Tibial nerve (tissue), 4 donors: ENCODE results near the gene AMPD3. TPM values are rescaled to one million over a fixed set of nuclear protein-coding genes. Genes with fewer than 3 reads are reported as not detected.

Experiments used
- DNase-seq, 2 donors: peaks; one replicate each; pipeline ENCODE4 v3.0.0-alpha.2; 2019; ENCODE audit warnings: low spot score in 2 of 2
- H3K27ac ChIP-seq, 4 donors: fragments of 200-600 bp; sonication (generic) in 3 of 4; one replicate each; pipeline ENCODE4 v1.5.1; 2017 to 2019; ENCODE audit warnings: mild to moderate bottlenecking in 1 of 4
- H3K27me3 ChIP-seq, 2 donors: fragments of 200-600 bp; sonication (generic) in 1 of 2; one replicate each; pipeline versions ENCODE4 v1.5.1 to v1.6.0; 2017 to 2019
- H3K36me3 ChIP-seq, 3 donors: fragments of 200-600 bp; sonication (generic); one replicate each; pipeline ENCODE4 v1.5.1; 2018 to 2019
- H3K4me1 ChIP-seq, 4 donors: fragments of 200-600 bp; sonication (generic) in 3 of 4; one replicate each; pipeline ENCODE4 v1.5.1; 2017 to 2019
- H3K4me3 ChIP-seq, 4 donors: fragments of 200-600 bp; sonication (generic) in 3 of 4; one replicate each; pipeline ENCODE4 v1.5.1; 2017 to 2019; ENCODE audit warnings: mild to moderate bottlenecking in 1 of 4, moderate library complexity in 1 of 4
- H3K9me3 ChIP-seq, 4 donors: fragments of 200-600 bp; sonication (generic) in 3 of 4; one replicate each; pipeline ENCODE4 v1.5.1; 2017 to 2019
- EP300 ChIP-seq, 2 donors: sonication (generic); formaldehyde crosslinking; IDR thresholded peaks; one replicate each; pipeline ENCODE4 v1.6.1; 2017; ENCODE audit warnings: antibody characterized with exemption in 2 of 2, mild to moderate bottlenecking in 1 of 2
- POLR2A ChIP-seq, 2 donors: fragments of 450-650 bp; IDR thresholded peaks; one replicate each; pipeline ENCODE4 v1.6.1; 2017; ENCODE audit warnings: antibody characterized with exemption in 2 of 2, mild to moderate bottlenecking in 2 of 2, moderate library complexity in 2 of 2
- WGBS, 2 donors: methylation state at CpG; one replicate each; pipeline ENCODE4 v1.1.5; 2018; 5-methylcytosine and 5-hydroxymethylcytosine counted together
- total RNA-seq, 4 donors: library from RNA; depleted of rRNA; stranded (reverse); fragments of >200 nt; gene quantifications; one replicate each; pipeline ENCODE4 v1.1.0, GENCODE V29; 2016
- TF ChIP-seq, protein P1 (sequence below), 5 experiments: fragments of 200-600 bp in 3 of 5; fragments of 450-650 bp in 2 of 5; sonication (generic) in 3 of 5; IDR thresholded peaks; one replicate each; pipeline ENCODE4 v1.5.1; 2016 to 2019; ENCODE audit warnings: antibody characterized with exemption in 5 of 5, mild to moderate bottlenecking in 3 of 5, moderate library complexity in 2 of 5

The AMPD3 gene
- total RNA-seq, 4 donors from 2014 or later = 1.0 to 8.7 (median 3.7) TPM

DNA sequence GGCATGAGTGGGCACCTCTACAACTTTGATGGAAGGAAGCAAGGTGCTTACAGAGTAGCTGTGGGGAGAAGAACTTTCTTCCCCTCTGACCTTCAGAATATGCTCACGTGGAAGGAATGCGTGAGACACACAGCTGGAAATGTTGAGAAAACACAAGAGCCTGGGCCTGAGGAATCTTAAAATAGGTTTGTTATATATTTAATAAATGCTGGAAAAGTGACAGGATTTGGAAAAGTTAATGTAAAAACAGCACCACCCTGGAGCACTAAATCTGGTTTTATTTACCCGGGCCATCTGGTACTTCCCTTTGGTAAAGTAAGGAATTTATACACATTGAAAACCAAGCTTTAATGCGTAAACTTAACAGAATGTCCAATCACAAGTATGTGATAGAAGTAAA lies 14.0 kb upstream of the AMPD3 start:
- Histone ChIP-seq H3K36me3 (no peaks in the 10 kb centered on the region), H3K4me1 (no peaks in the 10 kb centered on the region), H3K27ac (no peak overlapping the region), H3K4me3 (no peak overlapping the region), H3K9me3 (no peaks in the 10 kb centered on the region), H3K27me3 (no peaks in the 10 kb centered on the region)
- WGBS, 2 donors = 87 to 88% methylated on average over 4 of the region's 4 CpGs
- no peak for DNase-seq
- TF ChIP-seq EP300 (IDR thresholded peaks at IDR 0.05) (no peak), POLR2A (IDR thresholded peaks at IDR 0.05) (no peak)
- TF ChIP-seq, protein P1, sequence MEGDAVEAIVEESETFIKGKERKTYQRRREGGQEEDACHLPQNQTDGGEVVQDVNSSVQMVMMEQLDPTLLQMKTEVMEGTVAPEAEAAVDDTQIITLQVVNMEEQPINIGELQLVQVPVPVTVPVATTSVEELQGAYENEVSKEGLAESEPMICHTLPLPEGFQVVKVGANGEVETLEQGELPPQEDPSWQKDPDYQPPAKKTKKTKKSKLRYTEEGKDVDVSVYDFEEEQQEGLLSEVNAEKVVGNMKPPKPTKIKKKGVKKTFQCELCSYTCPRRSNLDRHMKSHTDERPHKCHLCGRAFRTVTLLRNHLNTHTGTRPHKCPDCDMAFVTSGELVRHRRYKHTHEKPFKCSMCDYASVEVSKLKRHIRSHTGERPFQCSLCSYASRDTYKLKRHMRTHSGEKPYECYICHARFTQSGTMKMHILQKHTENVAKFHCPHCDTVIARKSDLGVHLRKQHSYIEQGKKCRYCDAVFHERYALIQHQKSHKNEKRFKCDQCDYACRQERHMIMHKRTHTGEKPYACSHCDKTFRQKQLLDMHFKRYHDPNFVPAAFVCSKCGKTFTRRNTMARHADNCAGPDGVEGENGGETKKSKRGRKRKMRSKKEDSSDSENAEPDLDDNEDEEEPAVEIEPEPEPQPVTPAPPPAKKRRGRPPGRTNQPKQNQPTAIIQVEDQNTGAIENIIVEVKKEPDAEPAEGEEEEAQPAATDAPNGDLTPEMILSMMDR (IDR thresholded peaks at IDR 0.05) = no peak

- TF ChIP-seq EP300 (IDR thresholded peaks at IDR 0.05) = no peak
- TF ChIP-seq POLR2A (IDR thresholded peaks at IDR 0.05) = no peak
- TF ChIP-seq, protein P1 (IDR thresholded peaks at IDR 0.05) = no peak
- Histone ChIP-seq H3K4me3 (no peak overlapping the region), H3K4me1 (no peaks in the 10 kb centered on the region), H3K27me3 (no peaks in the 10 kb centered on the region), H3K27ac (peak overlapping the region in 1 of 4 donors; percentile 5), H3K9me3 (no peaks in the 10 kb centered on the region), H3K36me3 (no peaks in the 10 kb centered on the region)
- no peak for DNase-seq
- 82 to 86% methylated on average over 8 of the region's 8 CpGs for WGBS, 2 donors
Observed at GRCh38 chr11:10441652-10442503, 13.2 kb upstream of the AMPD3 start.

GRCh38 chr11:10443152-10443551 lies 11.9 kb upstream of the AMPD3 start:
- no peaks in the 10 kb centered on the region for H3K27me3 ChIP-seq
- H3K27ac ChIP-seq = no peak overlapping the region
- TF ChIP-seq, protein P1 (IDR thresholded peaks at IDR 0.05) = no peak
- TF ChIP-seq POLR2A (IDR thresholded peaks at IDR 0.05) (no peak), EP300 (IDR thresholded peaks at IDR 0.05) (no peak)
- no peaks in the 10 kb centered on the region for H3K36me3 ChIP-seq
- no peak overlapping the region for H3K4me3 ChIP-seq
- 91 to 92% methylated on average over 7 of the region's 7 CpGs for WGBS, 2 donors
- H3K4me1 ChIP-seq = no peaks in the 10 kb centered on the region
- no peaks in the 10 kb centered on the region for H3K9me3 ChIP-seq
- DNase-seq = no peak

DNA sequence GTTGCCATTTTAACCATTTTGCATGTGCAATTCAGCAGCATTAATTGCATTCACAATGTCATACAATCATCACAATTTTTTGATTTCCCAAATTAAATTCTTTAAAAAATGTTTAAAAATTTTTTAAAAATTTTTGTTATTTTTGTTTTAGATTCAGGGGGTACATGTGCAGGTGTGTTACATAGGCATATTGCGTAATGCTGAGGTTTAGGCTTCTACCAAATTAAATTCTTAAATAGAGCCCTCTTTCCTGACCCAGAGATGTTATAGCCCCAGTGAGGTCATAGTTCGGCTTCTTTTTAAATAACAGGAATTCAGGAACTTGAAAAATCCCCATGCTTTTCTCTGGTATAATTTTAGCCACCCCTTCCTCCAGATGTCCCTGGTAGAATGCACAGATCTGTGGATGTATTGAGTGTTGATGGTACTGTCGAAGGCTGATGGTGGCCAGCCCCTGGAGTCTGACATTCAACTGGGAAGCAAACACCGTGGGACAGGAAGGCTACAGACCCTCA lies 11.3 kb upstream of the AMPD3 start:
- no peaks in the 10 kb centered on the region for H3K36me3 ChIP-seq
- no peak for DNase-seq
- H3K27ac ChIP-seq = no peak overlapping the region
- WGBS, 2 donors = 73 to 78% methylated on average over 4 of the region's 4 CpGs
- TF ChIP-seq POLR2A (IDR thresholded peaks at IDR 0.05) = no peak
- no peak for TF ChIP-seq EP300 (IDR thresholded peaks at IDR 0.05)
- TF ChIP-seq, protein P1 (IDR thresholded peaks at IDR 0.05) = no peak
- H3K4me3 ChIP-seq = no peak overlapping the region
- no peaks in the 10 kb centered on the region for H3K4me1 ChIP-seq
- H3K27me3 ChIP-seq = no peaks in the 10 kb centered on the region
- H3K9me3 ChIP-seq = no peaks in the 10 kb centered on the region

DNA sequence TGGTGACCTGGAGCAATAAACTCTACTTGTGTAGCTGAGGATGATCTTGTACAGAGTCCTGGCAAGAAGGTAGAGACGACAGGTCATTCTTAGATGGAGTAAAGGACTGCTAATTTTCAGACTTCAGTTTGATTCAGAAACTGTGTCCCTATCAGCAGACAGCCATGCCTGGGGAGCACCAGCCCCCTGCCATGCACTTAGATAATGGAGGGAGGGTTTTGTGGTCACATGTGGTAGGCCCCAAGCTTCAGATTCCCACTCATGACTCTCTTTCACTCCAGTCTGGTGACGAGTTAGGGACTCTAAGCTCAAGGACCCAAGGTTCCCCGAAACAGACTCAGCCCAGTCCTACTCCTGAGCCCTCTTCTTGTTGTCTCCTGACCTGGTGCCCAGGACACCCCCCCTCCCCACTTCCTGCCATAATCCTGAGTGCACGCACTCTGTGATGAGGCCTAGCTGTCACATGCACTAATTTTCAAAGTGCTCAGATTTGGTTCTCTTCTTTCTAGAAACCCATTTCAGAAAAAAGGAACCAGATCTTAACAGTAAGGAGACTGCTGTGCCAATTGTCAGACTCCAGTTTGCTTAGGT lies 10.2 kb upstream of the AMPD3 start:
- Histone ChIP-seq H3K4me3 (no peak overlapping the region), H3K4me1 (no peaks in the 10 kb centered on the region), H3K27ac (peak overlapping the region in 1 of 4 donors; percentile 42), H3K36me3 (no peaks in the 10 kb centered on the region), H3K27me3 (peaks cover 0 to 7% of the 10 kb centered on the region in 2 donors), H3K9me3 (no peaks in the 10 kb centered on the region)
- TF ChIP-seq POLR2A (IDR thresholded peaks at IDR 0.05) (no peak), EP300 (IDR thresholded peaks at IDR 0.05) (no peak)
- TF ChIP-seq, protein P1 (IDR thresholded peaks at IDR 0.05) = no peak
- no peak for DNase-seq
- 77 to 85% methylated on average over 4 of the region's 4 CpGs for WGBS, 2 donors
